ENCODE results near the gene FARS2. TPM values are rescaled to one million over a fixed set of nuclear protein-coding genes. Genes with fewer than 3 reads are reported as not detected.

FARS2 gene
- total and polyA plus RNA-seq, 7 donors = 8.1 to 21.0 (median 12.5) TPM

- Histone ChIP-seq H3K27me3 (no peaks in the 10 kb centered on the region), H3K9me3 (peaks cover 0 to 3% (median 0%) of the 10 kb centered on the region in 4 donors), H3K4me3 (no peak overlapping the region), H3K36me3 (no peaks in the 10 kb centered on the region), H3K4me1 (peaks cover 0 to 12% (median 6%) of the 10 kb centered on the region in 4 donors), H3K27ac (no peak overlapping the region)
- TF ChIP-seq EP300 (IDR thresholded peaks at IDR 0.05) = no peak
- no peak for TF ChIP-seq POLR2A (IDR thresholded peaks at IDR 0.05)
- TF ChIP-seq CTCF (IDR thresholded peaks at IDR 0.05) = no peak
- TF ChIP-seq POLR2AphosphoS5 (IDR thresholded peaks at IDR 0.05) = no peak
- intact Hi-C loops (cut with DNase I) = no loop called here
- 70 to 86% methylated on average over 3 of the region's 3 CpGs for WGBS, 2 donors
- DNase-seq = no peak
Measured at GRCh38 chr6:5766260-5766659, 504.9 kb downstream of the FARS2 start.

GRCh38 chr6:5767471-5767870, 506.2 kb downstream of the FARS2 start:
- H3K27ac ChIP-seq = no peak overlapping the region
- peaks cover 0 to 12% (median 6%) of the 10 kb centered on the region in 4 donors for H3K4me1 ChIP-seq
- no peak overlapping the region for H3K4me3 ChIP-seq
- intact Hi-C loops (cut with DNase I) = no loop called here
- no peak for TF ChIP-seq EP300 (IDR thresholded peaks at IDR 0.05)
- no peak for TF ChIP-seq CTCF (IDR thresholded peaks at IDR 0.05)
- TF ChIP-seq POLR2A (IDR thresholded peaks at IDR 0.05) = no peak
- TF ChIP-seq POLR2AphosphoS5 (IDR thresholded peaks at IDR 0.05) = no peak
- WGBS, 2 donors = 97% methylated on average over 2 of the region's 2 CpGs
- no peak for DNase-seq
- H3K9me3 ChIP-seq = peaks cover 0 to 3% (median 0%) of the 10 kb centered on the region in 4 donors
- no peaks in the 10 kb centered on the region for H3K27me3 ChIP-seq
- no peaks in the 10 kb centered on the region for H3K36me3 ChIP-seq

- no peak overlapping the region for H3K4me3 ChIP-seq
- TF ChIP-seq POLR2AphosphoS5 (IDR thresholded peaks at IDR 0.05) (no peak), POLR2A (IDR thresholded peaks at IDR 0.05) (no peak), CTCF (IDR thresholded peaks at IDR 0.05) (no peak), EP300 (IDR thresholded peaks at IDR 0.05) (no peak)
- DNase-seq = no peak
- H3K4me1 ChIP-seq = no peaks in the 10 kb centered on the region
- WGBS, 2 donors = 96 to 97% methylated on average over 7 of the region's 7 CpGs
- no peak overlapping the region for H3K27ac ChIP-seq
- H3K27me3 ChIP-seq = no peaks in the 10 kb centered on the region
- H3K36me3 ChIP-seq = peaks cover 0 to 7% (median 0%) of the 10 kb centered on the region in 4 donors
- intact Hi-C loops (cut with DNase I) = no loop called here
- peaks cover 0 to 3% (median 0%) of the 10 kb centered on the region in 4 donors for H3K9me3 ChIP-seq
Measured at GRCh38 chr6:5771211-5771610, 509.9 kb downstream of the FARS2 start.

- no peak for DNase-seq
- Histone ChIP-seq H3K27me3 (no peaks in the 10 kb centered on the region), H3K36me3 (peaks cover 0 to 7% (median 0%) of the 10 kb centered on the region in 4 donors), H3K4me3 (no peak overlapping the region), H3K27ac (no peak overlapping the region), H3K9me3 (no peaks in the 10 kb centered on the region), H3K4me1 (no peaks in the 10 kb centered on the region)
- 87 to 88% methylated on average over 6 of the region's 6 CpGs for WGBS, 2 donors
- intact Hi-C loops (cut with DNase I) = no loop called here
- TF ChIP-seq POLR2AphosphoS5 (IDR thresholded peaks at IDR 0.05) (no peak), CTCF (IDR thresholded peaks at IDR 0.05) (no peak), EP300 (IDR thresholded peaks at IDR 0.05) (no peak), POLR2A (IDR thresholded peaks at IDR 0.05) (no peak)
Measured at GRCh38 chr6:5771759-5772390, 510.6 kb downstream of the FARS2 start.
